Frontal cortex (tissue), 4 donors: ENCODE results near the gene PRAMEF1. TPM values are rescaled to one million over a fixed set of nuclear protein-coding genes. Genes with fewer than 3 reads are reported as not detected.
"Not testable (repeated sequence)": the region's sequence is repeated elsewhere in the genome, so short reads cannot be mapped to it uniquely, and the experiment has no call there.

Source experiments
- DNase-seq, 2 donors: peaks; one replicate each; pipeline ENCODE4 v3.0.0; 2012; ENCODE audit warnings: low spot score in 2 of 2
- FAIRE-seq: peaks from 2 replicates; lab custom pipeline; 2012; peaks lifted over from hg19 to GRCh38; lab: Jason Lieb, UNC
- total RNA-seq: library from RNA; depleted of rRNA; stranded (reverse); fragments of >200 nt; gene quantifications from one replicate; pipeline ENCODE4 v1.2.3, GENCODE V29; 2014
- donor health status: control.
- donor health status: control.
- donor health status: control.

The PRAMEF1 gene, protein sequence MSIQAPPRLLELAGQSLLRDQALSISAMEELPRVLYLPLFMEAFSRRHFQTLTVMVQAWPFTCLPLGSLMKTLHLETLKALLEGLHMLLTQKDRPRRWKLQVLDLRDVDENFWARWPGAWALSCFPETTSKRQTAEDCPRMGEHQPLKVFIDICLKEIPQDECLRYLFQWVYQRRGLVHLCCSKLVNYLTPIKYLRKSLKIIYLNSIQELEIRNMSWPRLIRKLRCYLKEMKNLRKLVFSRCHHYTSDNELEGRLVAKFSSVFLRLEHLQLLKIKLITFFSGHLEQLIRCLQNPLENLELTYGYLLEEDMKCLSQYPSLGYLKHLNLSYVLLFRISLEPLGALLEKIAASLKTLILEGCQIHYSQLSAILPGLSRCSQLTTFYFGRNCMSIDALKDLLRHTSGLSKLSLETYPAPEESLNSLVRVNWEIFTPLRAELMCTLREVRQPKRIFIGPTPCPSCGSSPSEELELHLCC
- not detected for total RNA-seq

DNA sequence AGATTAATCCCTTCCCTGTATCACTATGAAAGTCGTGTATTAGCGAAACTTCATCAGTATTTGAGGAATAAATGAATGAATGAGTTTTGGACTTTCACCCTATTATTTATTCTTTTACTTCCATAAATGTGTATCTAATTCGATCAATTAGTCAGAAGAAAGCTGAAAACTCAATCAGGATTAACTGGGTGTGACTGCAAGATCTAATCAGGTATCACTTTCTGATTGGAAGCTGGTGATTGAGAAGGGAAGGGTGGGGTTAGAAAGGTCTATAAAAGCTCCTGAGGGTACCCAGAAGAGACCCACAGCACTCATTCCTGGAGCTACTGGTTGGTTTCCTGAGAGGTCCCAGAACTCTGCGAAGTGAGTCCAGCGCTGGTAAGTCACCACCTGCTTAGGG is at the start of gene PRAMEF1:
TSS of gene PRAMEF1 (plus strand) at position 301 of the 400 bp plus-strand sequence. CDS start 1,831 bp downstream, outside the sequence.
- not testable (repeated sequence) for DNase-seq, FAIRE-seq

DNA sequence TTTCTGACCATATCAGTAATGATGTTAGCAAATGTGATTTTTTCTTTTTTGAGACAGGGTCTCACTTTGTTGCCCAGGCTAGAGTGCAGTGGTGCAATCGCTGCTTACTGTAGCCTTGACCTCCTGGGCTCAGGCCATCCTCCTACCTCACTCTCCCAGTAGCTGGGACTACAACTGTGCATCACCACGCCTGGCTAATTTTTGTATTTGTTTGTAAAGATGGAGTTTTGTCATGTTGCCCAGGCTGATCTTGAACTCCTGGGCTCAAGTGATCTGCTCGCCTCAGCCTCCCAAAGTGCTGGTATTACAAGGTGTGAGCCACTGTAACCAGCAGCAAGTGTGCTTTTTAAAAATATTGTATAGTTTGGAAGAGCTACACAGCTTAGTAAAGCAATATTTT is 49.3 kb upstream of the PRAMEF1 start:
- no peak for FAIRE-seq

GRCh38 chr1:12745126-12745991 is 45.8 kb upstream of the PRAMEF1 start:
- no peak for DNase-seq
- no peak for FAIRE-seq

More for the DNA sequence above, 49.3 kb upstream of the PRAMEF1 start:
- DNase-seq = no peak

GRCh38 chr1:12745992-12746323 is 45.2 kb upstream of the PRAMEF1 start, which contains the start of gene CFAP107:
Gene CFAP107, plus strand, starts transcription at chr1:12746200. Its CDS starts 231 bp downstream, at chr1:12746431.
- DNase-seq (no peak), FAIRE-seq (no peak)

DNA sequence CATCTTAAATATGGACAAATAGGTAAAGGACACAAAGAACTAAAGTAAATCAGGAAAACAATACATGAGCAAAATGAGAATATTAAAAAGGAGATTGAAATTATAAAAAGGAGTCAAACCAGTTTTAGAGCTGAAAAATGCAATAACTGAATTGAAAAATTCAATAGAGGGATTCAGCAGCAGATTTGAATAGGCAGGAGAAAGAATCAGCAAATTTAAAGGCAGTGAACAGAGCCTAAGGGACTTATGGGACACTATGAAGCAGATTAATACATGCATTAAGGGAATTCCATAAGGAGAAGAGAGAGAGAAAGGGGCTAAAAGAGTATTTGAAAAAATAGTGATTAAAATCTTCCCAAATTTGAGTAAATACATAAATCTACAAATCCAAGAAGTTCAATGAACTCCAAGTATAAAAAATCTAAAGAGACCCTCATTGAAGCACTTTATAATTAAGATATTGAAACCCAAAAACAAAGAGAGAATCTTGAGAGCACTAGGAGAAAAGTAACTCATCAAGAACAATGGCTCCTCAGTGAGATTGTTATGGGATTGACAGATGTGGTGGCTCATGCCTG is 42.3 kb upstream of the PRAMEF1 start:
- DNase-seq = no peak

DNA sequence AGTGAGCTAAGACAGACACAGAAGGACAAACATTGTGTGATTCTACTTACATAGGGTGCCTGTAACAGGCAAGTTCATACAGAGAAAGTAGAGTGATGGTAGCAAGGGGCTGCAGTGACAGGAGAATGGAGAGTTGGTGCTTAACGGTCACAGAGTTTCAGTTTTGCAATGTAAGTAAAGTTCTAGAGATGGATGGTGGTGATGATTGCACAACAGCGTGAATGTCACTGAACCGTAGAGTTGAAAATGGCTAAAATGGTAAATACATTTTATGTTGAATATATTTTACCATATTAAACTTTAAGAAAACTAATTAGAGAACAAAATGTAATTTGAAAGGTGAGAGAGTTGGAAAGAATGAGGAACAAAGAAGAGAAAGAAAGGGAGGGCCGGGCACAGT is 36.5 kb upstream of the PRAMEF1 start:
- DNase-seq (no peak), FAIRE-seq (no peak)

More for the DNA sequence above, 42.3 kb upstream of the PRAMEF1 start:
- FAIRE-seq = no peak

GRCh38 chr1:12756273-12756672 is 34.9 kb upstream of the PRAMEF1 start:
- FAIRE-seq (no peak), DNase-seq (no peak)

DNA sequence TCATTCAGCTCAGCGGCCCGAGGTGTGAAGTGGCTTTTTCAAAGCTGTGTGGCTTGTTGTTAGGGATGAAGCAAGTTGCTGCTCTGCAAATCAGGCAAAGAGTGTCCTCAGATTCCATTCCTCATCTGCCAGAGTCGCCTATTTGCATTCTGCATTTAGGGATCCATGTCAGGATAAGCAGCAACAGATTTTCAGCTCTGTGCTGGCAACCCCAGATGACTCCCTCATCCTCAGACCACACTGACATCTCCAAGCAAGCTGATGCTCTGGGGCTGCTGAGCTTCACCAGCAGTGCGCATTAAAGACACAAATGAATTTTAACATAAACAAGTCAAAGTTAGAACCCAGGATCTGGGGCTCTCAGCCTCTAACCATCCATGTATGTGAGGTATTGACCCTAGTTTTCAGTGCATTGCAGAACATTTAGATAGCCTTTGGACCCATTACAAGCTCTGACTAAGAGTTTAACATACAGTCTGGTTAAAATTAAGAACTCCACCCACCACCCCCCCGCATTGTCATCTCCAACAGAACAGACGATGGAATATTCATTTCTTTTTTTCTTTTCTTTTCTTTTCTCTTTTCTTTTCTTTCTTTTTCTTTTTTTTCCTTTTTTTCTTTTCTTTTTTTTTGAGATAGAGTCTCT is 34.3 kb upstream of the PRAMEF1 start:
- DNase-seq (no peak), FAIRE-seq (no peak)

DNA sequence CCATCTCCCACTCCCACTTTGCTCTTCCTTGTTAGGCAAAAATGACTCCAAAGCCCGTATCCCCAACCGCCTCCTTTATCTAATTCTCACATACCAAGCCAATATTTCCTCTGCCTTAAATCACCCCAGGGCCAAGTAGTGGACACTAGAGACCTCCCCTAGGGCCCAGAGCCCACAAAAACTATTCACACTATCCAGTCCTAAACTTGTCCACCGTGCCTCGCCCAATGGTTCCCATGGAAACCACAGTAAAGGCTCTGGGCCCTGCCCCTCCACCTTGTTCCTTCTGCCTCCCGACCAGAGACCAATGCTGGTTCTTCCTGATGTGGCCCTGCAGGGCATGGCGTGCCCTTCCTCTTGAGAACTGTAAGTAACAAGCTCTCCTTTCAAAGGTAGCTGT is 33.4 kb upstream of the PRAMEF1 start:
- no peak for DNase-seq
- no peak for FAIRE-seq

GRCh38 chr1:12760256-12760795 is 30.9 kb upstream of the PRAMEF1 start:
- DNase-seq (no peak), FAIRE-seq (no peak)

- DNase-seq = no peak
- no peak for FAIRE-seq
Observed at GRCh38 chr1:12761781-12762180, 29.4 kb upstream of the PRAMEF1 start.

DNA sequence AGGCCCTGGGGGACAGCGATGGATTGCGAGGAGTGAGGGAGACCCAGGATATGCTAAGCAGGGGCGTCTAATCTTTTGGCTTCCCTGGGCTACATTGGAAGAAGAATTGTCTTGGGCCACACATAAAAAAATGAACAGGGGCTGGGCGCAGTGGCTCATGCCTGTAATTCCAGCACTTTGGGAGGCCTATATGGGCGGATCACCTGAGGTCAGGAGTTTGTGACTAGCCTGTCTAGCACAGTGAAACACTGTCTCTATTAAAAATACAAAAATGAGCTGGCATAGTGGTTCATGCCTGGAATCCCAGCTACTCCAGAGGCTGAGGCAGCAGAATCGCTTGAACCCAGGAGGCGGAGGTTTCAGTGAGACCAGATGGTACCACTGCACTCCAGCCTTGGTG is 28.4 kb upstream of the PRAMEF1 start:
- FAIRE-seq (no peak), DNase-seq (no peak)

DNA sequence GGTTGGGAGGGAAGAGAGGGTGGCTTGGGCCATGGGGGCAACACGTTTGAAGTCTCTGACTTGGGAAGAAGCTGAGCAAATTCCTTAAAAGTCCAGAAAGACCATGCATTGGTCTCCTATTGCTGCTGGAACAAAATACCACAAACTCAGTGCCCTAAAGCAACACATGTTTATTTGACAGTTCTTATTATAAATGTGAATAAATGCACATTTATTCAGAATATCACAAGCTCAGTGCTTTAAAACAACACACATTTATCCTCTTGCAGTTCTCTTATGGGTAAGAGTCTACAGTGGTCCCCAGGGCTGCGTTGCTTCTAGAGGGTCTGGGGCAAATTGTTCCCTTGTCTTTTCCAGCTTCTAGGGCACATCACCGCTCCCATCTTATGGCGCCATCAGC is 27.7 kb upstream of the PRAMEF1 start:
- FAIRE-seq = no peak
- DNase-seq = no peak

- FAIRE-seq (no peak), DNase-seq (no peak)
Observed at GRCh38 chr1:12764016-12764415, 27.2 kb upstream of the PRAMEF1 start.

- DNase-seq (no peak), FAIRE-seq (no peak)
Observed at GRCh38 chr1:12769031-12769430, 22.2 kb upstream of the PRAMEF1 start.

- DNase-seq (no peak), FAIRE-seq (no peak)
Observed at GRCh38 chr1:12769976-12770505, 21.2 kb upstream of the PRAMEF1 start.

DNA sequence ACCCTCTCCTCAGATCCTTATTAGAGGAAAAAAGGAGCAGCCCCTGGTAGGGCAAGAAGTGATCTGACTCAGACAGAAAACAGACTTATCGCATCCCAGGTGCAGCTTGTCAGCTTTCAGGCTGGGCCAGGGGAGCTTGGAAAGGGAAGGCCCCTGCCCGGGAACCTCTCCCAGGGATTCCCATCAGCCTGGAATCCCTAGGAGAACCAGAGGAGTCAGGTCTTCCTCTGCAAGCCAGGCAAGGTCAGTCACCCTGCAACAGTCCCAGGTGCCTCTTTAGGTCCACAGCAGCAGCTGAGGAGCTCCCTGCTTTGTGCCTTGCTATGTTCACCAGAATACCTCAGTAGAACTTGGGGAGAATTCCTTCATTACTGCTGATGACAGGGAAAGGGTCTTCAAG is 20.6 kb upstream of the PRAMEF1 start:
- no peak for FAIRE-seq
- no peak for DNase-seq

- DNase-seq = no peak
- no peak for FAIRE-seq
Observed at GRCh38 chr1:12771186-12771585, 20.0 kb upstream of the PRAMEF1 start.

DNA sequence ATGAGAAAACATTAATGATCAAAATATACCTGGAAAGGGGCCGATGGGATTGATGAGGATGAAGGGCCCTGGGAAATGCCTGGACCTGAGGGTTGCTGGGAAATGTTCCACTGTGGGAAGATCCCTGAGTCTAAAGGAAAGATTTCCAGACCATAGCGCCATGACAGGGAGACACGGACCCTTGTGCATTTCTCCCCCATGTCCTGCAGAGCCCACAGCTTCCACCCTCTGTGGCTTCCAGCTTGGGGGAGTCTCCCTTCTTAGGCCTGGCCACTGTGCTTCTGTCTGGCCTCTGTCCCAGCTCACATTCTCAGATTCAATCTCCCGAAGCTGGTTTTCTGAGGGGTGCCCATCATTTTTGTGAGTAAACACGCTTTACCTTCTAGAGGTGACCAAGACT is 18.7 kb upstream of the PRAMEF1 start:
- FAIRE-seq (no peak), DNase-seq (no peak)
